Measurements from ENCODE around the gene KCTD2. TPM values are rescaled to one million over a fixed set of nuclear protein-coding genes. Genes with fewer than 3 reads are reported as not detected.
A peak's percentile ranks its signal among the peaks of the same experiment; 100 is the strongest.

Gene KCTD2
- total and polyA plus RNA-seq, 2 of the 13 experiments (the other 11 are each of a cell fraction or from before 2014, with no cell fraction given): 28.3 to 32.6 TPM

DNA sequence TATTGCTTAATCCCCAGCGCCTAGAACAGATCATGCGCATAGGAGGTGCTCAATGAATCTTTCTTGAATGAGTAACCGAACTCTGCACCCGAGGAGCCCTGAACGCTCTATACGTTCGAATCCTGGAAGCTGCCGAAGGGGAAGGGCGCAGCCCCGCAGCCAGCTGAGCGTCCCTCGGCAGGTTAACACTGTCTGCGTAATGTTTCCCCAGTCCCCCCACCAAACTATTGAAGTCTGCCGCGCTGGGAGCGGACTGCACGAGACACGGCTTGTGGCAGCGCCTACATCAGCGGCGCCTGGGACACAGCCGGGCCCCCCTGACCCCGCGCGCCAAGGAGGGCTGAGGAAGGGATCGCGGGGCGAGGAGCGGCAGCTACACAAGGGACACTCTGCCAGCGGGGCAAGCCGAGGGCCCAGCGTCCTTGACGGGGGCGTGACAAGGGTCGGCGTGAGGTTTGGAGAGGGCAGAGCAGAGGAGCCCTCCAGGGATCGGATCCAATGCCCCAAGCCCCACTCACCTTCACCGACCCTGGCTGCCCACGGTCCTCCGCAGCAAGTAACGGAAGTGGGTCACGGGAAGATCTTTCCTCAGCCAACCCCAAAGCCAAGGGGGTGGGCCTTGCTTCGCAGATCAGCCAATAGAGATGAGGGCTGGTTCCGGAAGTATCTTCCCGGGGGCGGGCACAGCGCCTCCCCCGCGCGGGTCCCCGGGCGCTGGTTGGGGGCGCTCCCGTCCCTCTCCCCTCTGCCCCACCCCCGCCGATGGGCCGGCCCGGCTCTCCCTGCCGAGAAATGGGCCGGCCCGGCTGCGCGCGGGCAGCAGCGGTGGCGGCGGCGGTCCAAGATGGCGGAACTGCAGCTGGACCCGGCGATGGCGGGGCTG lies at the start of gene KCTD2, which contains the start of gene ATP5PD (continued):
- TF ChIP-seq, protein P1, sequence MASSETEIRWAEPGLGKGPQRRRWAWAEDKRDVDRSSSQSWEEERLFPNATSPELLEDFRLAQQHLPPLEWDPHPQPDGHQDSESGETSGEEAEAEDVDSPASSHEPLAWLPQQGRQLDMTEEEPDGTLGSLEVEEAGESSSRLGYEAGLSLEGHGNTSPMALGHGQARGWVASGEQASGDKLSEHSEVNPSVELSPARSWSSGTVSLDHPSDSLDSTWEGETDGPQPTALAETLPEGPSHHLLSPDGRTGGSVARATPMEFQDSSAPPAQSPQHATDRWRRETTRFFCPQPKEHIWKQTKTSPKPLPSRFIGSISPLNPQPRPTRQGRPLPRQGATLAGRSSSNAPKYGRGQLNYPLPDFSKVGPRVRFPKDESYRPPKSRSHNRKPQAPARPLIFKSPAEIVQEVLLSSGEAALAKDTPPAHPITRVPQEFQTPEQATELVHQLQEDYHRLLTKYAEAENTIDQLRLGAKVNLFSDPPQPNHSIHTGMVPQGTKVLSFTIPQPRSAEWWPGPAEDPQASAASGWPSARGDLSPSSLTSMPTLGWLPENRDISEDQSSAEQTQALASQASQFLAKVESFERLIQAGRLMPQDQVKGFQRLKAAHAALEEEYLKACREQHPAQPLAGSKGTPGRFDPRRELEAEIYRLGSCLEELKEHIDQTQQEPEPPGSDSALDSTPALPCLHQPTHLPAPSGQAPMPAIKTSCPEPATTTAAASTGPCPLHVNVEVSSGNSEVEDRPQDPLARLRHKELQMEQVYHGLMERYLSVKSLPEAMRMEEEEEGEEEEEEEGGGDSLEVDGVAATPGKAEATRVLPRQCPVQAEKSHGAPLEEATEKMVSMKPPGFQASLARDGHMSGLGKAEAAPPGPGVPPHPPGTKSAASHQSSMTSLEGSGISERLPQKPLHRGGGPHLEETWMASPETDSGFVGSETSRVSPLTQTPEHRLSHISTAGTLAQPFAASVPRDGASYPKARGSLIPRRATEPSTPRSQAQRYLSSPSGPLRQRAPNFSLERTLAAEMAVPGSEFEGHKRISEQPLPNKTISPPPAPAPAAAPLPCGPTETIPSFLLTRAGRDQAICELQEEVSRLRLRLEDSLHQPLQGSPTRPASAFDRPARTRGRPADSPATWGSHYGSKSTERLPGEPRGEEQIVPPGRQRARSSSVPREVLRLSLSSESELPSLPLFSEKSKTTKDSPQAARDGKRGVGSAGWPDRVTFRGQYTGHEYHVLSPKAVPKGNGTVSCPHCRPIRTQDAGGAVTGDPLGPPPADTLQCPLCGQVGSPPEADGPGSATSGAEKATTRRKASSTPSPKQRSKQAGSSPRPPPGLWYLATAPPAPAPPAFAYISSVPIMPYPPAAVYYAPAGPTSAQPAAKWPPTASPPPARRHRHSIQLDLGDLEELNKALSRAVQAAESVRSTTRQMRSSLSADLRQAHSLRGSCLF (CRISPR knock-in tag; IDR thresholded peaks at IDR 0.05; ENCODE audit: borderline replicate concordance): no peak
- TF ChIP-seq ZFY (CRISPR knock-in tag; IDR thresholded peaks at IDR 0.05) (peak; percentile 80), SMAD1 (CRISPR knock-in tag; IDR thresholded peaks at IDR 0.05; ENCODE audit: borderline replicate concordance, low read depth) (peak; percentile 82; the same call in 1 of the 2 replicates), SMAD9 (CRISPR knock-in tag; IDR thresholded peaks at IDR 0.05) (no peak), SRSF9 (IDR thresholded peaks at IDR 0.05; ENCODE audit: borderline replicate concordance, insufficient read depth, low read depth, low read length, poor library complexity, severe bottlenecking) (no peak), ZNF30 (CRISPR knock-in tag; IDR thresholded peaks at IDR 0.05) (0 out of 2 replicates have a peak, but pooled peaks have one; percentile 66), ATF7 (IDR thresholded peaks at IDR 0.05) (no peak), ATF7 (CRISPR knock-in tag; IDR thresholded peaks at IDR 0.05) (peak; percentile 80; the same call in 1 of the 2 replicates), AHR (CRISPR knock-in tag; IDR thresholded peaks at IDR 0.05) (peak; percentile 73), ZNF10 (CRISPR knock-in tag; IDR thresholded peaks at IDR 0.05; ENCODE audit: borderline replicate concordance, low read depth) (no peak), NFKBIZ (CRISPR knock-in tag; IDR thresholded peaks at IDR 0.05) (0 out of 2 replicates have a peak, but pooled peaks have one; percentile 39), ELF3 (CRISPR knock-in tag; IDR thresholded peaks at IDR 0.05) (peak; percentile 63; the same call in 1 of the 2 replicates), ELF1 (CRISPR knock-in tag; IDR thresholded peaks at IDR 0.05) (peak; percentile 92), ZFP36L2 (CRISPR knock-in tag; IDR thresholded peaks at IDR 0.05) (no peak), ZNF3 (CRISPR knock-in tag; IDR thresholded peaks at IDR 0.05) (peak; percentile 95), KLF11 (CRISPR knock-in tag; IDR thresholded peaks at IDR 0.05) (peak; percentile 88; the same call in 1 of the 2 replicates)
- TF ChIP-seq, protein P2, sequence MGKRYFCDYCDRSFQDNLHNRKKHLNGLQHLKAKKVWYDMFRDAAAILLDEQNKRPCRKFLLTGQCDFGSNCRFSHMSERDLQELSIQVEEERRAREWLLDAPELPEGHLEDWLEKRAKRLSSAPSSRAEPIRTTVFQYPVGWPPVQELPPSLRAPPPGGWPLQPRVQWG (CRISPR knock-in tag; IDR thresholded peaks at IDR 0.05; ENCODE audit: borderline replicate concordance, low read depth): no peak
- TF ChIP-seq, protein P3, sequence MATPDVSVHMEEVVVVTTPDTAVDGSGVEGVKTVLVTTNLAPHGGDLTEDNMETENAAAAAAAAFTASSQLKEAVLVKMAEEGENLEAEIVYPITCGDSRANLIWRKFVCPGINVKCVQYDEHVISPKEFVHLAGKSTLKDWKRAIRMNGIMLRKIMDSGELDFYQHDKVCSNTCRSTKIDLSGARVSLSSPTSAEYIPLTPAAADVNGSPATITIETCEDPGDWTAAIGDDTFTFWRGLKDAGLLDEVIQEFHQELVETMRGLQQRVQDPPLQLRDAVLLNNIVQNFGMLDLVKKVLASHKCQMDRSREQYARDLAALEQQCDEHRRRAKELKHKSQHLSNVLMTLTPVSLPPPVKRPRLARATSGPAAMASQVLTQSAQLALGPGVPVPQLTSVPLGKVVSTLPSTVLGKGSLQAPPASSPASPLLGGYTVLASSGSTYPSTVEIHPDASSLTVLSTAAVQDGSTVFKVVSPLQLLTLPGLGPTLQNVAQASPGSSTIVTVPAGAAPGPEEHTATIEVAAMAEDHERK (CRISPR knock-in tag; IDR thresholded peaks at IDR 0.05; ENCODE audit: low read depth): no peak; the same call in 1 of the 2 replicates
- TF ChIP-seq, protein P4, sequence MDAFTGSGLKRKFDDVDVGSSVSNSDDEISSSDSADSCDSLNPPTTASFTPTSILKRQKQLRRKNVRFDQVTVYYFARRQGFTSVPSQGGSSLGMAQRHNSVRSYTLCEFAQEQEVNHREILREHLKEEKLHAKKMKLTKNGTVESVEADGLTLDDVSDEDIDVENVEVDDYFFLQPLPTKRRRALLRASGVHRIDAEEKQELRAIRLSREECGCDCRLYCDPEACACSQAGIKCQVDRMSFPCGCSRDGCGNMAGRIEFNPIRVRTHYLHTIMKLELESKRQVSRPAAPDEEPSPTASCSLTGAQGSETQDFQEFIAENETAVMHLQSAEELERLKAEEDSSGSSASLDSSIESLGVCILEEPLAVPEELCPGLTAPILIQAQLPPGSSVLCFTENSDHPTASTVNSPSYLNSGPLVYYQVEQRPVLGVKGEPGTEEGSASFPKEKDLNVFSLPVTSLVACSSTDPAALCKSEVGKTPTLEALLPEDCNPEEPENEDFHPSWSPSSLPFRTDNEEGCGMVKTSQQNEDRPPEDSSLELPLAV (CRISPR knock-in tag; conservative IDR thresholded peaks at IDR 0.05; ENCODE audit: low read depth): no peak

Measured in HepG2 (cell line).